HepG2 (cell line): Measurements from ENCODE around the gene PEAK1. TPM values are rescaled to one million over a fixed set of nuclear protein-coding genes. Genes with fewer than 3 reads are reported as not detected.

Experiments used
- CSRNP1 ChIP-seq: sonication (generic); formaldehyde crosslinking; IDR thresholded peaks from 2 replicates; pipeline ENCODE4 v1.8.1; 2023; ENCODE audit warnings: mild to moderate bottlenecking, missing genetic modification reagents
- KAT8 ChIP-seq: IDR thresholded peaks from 2 replicates; pipeline ENCODE4 v1.6.1; 2016; ENCODE audit warnings: missing genetic modification reagents, missing compliant biosample characterization
- PHF8 ChIP-seq: sonication (generic); formaldehyde crosslinking; IDR thresholded peaks from 2 replicates; pipeline ENCODE4 v1.5.0; 2020; ENCODE audit warnings: missing genetic modification reagents
- RBM39 ChIP-seq: fragments of 200-400 bp; formaldehyde crosslinking; IDR thresholded peaks from one replicate; pipeline ENCODE4 v1.6.1; 2018; ENCODE audit warnings: antibody characterized with exemption, mild to moderate bottlenecking, low read depth, low read length; ENCODE audit not compliant: poor library complexity, severe bottlenecking
- RFXANK ChIP-seq: IDR thresholded peaks from 2 replicates; pipeline ENCODE4 v1.6.1; 2016
- SPEN ChIP-seq: sonication (generic); formaldehyde crosslinking; IDR thresholded peaks from 2 replicates; pipeline ENCODE4 v1.5.1; 2020; ENCODE audit warnings: low read depth, mild to moderate bottlenecking, missing genetic modification reagents
- SRY ChIP-seq: sonication (generic); formaldehyde crosslinking; IDR thresholded peaks from 2 replicates; pipeline ENCODE4 v1.8.0; 2022; ENCODE audit warnings: mild to moderate bottlenecking, missing genetic modification reagents
- TFDP1 ChIP-seq: IDR thresholded peaks from 2 replicates; pipeline ENCODE4 v1.6.1; 2016; ENCODE audit warnings: missing compliant biosample characterization, missing genetic modification reagents, borderline replicate concordance
- ZBTB40 ChIP-seq, 2 experiments: fragments of 450-650 bp in 1 of 2; sonication (generic) in 1 of 2; formaldehyde crosslinking in 1 of 2; IDR thresholded peaks; 2 replicates each; pipeline versions ENCODE4 v1.6.1 to v1.8.0; 2016 to 2022; ENCODE audit warnings: antibody characterized with exemption in 1 of 2, mild to moderate bottlenecking in 1 of 2, missing genetic modification reagents in 1 of 2
- ZNF687 ChIP-seq: sonication (generic); formaldehyde crosslinking; IDR thresholded peaks from 2 replicates; pipeline ENCODE4 v1.5.1; 2020; ENCODE audit warnings: mild to moderate bottlenecking, missing genetic modification reagents, moderate library complexity
- ZSCAN31 ChIP-seq: sonication (generic); formaldehyde crosslinking; IDR thresholded peaks from 2 replicates; pipeline ENCODE4 v1.5.0; 2020; ENCODE audit warnings: low read depth, mild to moderate bottlenecking, missing genetic modification reagents
- polyA plus RNA-seq, 8 experiments: library from polyadenylated mRNA; depleted of rRNA in 3 of 8; stranded (reverse) in 7 of 8; unstranded in 1 of 8; fragments of >200 nt; fragmentation: Illumina TruSeq in 4 of 8; extraction: Trizol in 4 of 8; gene quantifications; 2 replicates each; pipeline versions ENCODE4 v1.2.1 to v1.2.3, GENCODE V29; 2011 to 2016; ENCODE audit warnings: low read depth in 4 of 8, missing spikeins in 1 of 8, mixed read lengths in 1 of 8; ENCODE audit not compliant: insufficient read depth in 1 of 8
- total RNA-seq, 5 experiments: library from RNA; depleted of rRNA; stranded (reverse); fragments of >200 nt; fragmentation: Illumina TruSeq; extraction: Trizol; gene quantifications; 2 replicates each; pipeline ENCODE4 v1.2.3, GENCODE V29; 2016; ENCODE audit warnings: low read depth in 1 of 5

PEAK1 gene
- total and polyA plus RNA-seq, 2 of the 13 experiments (the other 11 are each of a cell fraction or from before 2014, with no cell fraction given): 6.0 to 6.6 TPM

- 0 out of 2 replicates have a peak, but pooled peaks have one; percentile 54 for TF ChIP-seq CSRNP1
- 0 out of 2 replicates have a peak, but pooled peaks have one; percentile 74 for TF ChIP-seq SRY
- TF ChIP-seq ZBTB40 (IDR thresholded peaks at IDR 0.05): peak; percentile 35; the same call in 1 of the 2 replicates
- peak; percentile 32; the same call in 1 of the 2 replicates for TF ChIP-seq ZBTB40 (CRISPR knock-in tag; IDR thresholded peaks at IDR 0.05)
- TF ChIP-seq SPEN (CRISPR knock-in tag): peak; percentile 50; the same call in 1 of the 2 replicates
- peak; percentile 74 for TF ChIP-seq PHF8 (CRISPR knock-in tag)
- 0 out of 2 replicates have a peak, but pooled peaks have one; percentile 17 for TF ChIP-seq TFDP1 (CRISPR knock-in tag)
- peak; percentile 39 for TF ChIP-seq RBM39
- TF ChIP-seq RFXANK: 0 out of 2 replicates have a peak, but pooled peaks have one; percentile 21
- peak; percentile 55; the same call in 1 of the 2 replicates for TF ChIP-seq KAT8 (CRISPR knock-in tag)
- TF ChIP-seq ZSCAN31 (CRISPR knock-in tag): 0 out of 2 replicates have a peak, but pooled peaks have one; percentile 53
- TF ChIP-seq ZNF687: peak; percentile 71
These were observed 886 bp upstream of the PEAK1 start, which contains the start of gene HMG20A (continued) for GRCh38 chr15:77420610-77421369.
